Panc1 (cell line): ENCODE data around the gene APLP1. TPM values are rescaled to one million over a fixed set of nuclear protein-coding genes. Genes with fewer than 3 reads are reported as not detected.

ENCODE experiments used
- ATAC-seq: fragments of 200-7000 bp; cut with Tn5 transposase; 2 replicates; pipeline ENCODE4 v1.9.1; 2020; ENCODE audit warnings: mild to moderate bottlenecking, moderate library complexity
- BruUV-seq: library from RNA; stranded (reverse); fragments of 400-500 nt; replicated peaks from 2 replicates; lab custom pipeline; 2021; lab: Mats Ljungman, UMichigan
- CTCF ChIA-PET: fragments of 300-600 bp; sonication (Branson Sonifier 250); formaldehyde crosslinking; loops from one replicate; lab custom pipeline; 2022; ENCODE audit warnings: antibody characterized with exemption; lab: Charles Lee
- POLR2A ChIA-PET: fragments of 300-600 bp; sonication (Branson Sonifier 250); formaldehyde crosslinking; loops from one replicate; lab custom pipeline; 2022; ENCODE audit warnings: antibody characterized with exemption; lab: Charles Lee
- DNase-seq: peaks from one replicate; pipeline ENCODE4 v3.0.0-alpha.2; 2010; ENCODE audit warnings: low read depth, low spot score
- H3K27ac ChIP-seq: 2 replicates; pipeline ENCODE4 v1.5.1; 2011; ENCODE audit warnings: mild to moderate bottlenecking, low read length, inconsistent platforms
- H3K27me3 ChIP-seq: fragments of 200-500 bp; sonication (Bioruptor generic); 2 replicates; pipeline ENCODE4 v1.6.0; 2014; ENCODE audit warnings: low read length, inconsistent platforms; ENCODE audit not compliant: control insufficient read depth, insufficient read depth
- H3K36me3 ChIP-seq: fragments of 200-500 bp; sonication (Bioruptor generic); 2 replicates; pipeline ENCODE4 v1.5.1; 2014; ENCODE audit warnings: inconsistent platforms, mild to moderate bottlenecking, low read length, moderate library complexity; ENCODE audit not compliant: control insufficient read depth, insufficient read depth
- H3K4me1 ChIP-seq: 2 replicates; pipeline ENCODE4 v1.5.1; 2011; ENCODE audit warnings: inconsistent platforms, mild to moderate bottlenecking, low read length, moderate library complexity; ENCODE audit not compliant: control insufficient read depth, insufficient read depth
- H3K4me3 ChIP-seq, 2 experiments: 2 replicates each; pipeline ENCODE4 v1.5.1; 2011 to 2012; ENCODE audit warnings: low read depth in 2 of 2, low read length in 2 of 2, mild to moderate bottlenecking in 2 of 2, inconsistent platforms in 1 of 2, moderate library complexity in 1 of 2
- H3K9me3 ChIP-seq: fragments of 200-500 bp; sonication (Bioruptor generic); 2 replicates; pipeline ENCODE4 v1.5.1; 2014; ENCODE audit warnings: low read depth, mild to moderate bottlenecking, inconsistent platforms, low read length, moderate library complexity; ENCODE audit not compliant: control insufficient read depth, insufficient read depth
- POLR2AphosphoS5 ChIP-seq: IDR thresholded peaks from 2 replicates; pipeline ENCODE4 v1.6.1; 2012; ENCODE audit warnings: mild to moderate bottlenecking, low read depth, low read length, moderate library complexity
- REST ChIP-seq, 2 experiments: IDR thresholded peaks; 2 replicates each; pipeline ENCODE4 v1.6.1; 2011 to 2012; ENCODE audit warnings: low read depth in 2 of 2, control low read depth in 1 of 2, low read length in 1 of 2, mild to moderate bottlenecking in 1 of 2, moderate library complexity in 1 of 2; ENCODE audit not compliant: insufficient read depth in 1 of 2
- SIN3A ChIP-seq: IDR thresholded peaks from 2 replicates; pipeline ENCODE4 v1.6.1; 2012; ENCODE audit warnings: low read depth, mild to moderate bottlenecking, low read length, moderate library complexity, borderline replicate concordance; ENCODE audit not compliant: insufficient read depth
- TCF7L2 ChIP-seq: IDR thresholded peaks from 2 replicates; pipeline ENCODE4 v1.6.1; 2011; ENCODE audit warnings: mild to moderate bottlenecking, low read depth, low read length, inconsistent platforms
- in situ Hi-C: cut with HindIII; loops from 2 replicates; pipeline ENCODE4 v1.10.0; 2016; ENCODE audit warnings: low sequenced_read_pairs, low pct_unique_long_range_greater_than_20kb
- intact Hi-C: fragments of 100-400 bp; cut with micrococcal nuclease; formaldehyde crosslinking; loops from one replicate; pipeline ENCODE4 v1.10.0; 2022; ENCODE audit not compliant: unreplicated experiment
- total RNA-seq: library from RNA; stranded (reverse); gene quantifications from one replicate; pipeline ENCODE4 v1.2.1, GENCODE V29; 2021; ENCODE audit not compliant: unreplicated experiment
- TF ChIP-seq, protein P1 (sequence below): fragments of 450-650 bp; IDR thresholded peaks from 2 replicates; pipeline ENCODE4 v1.5.1; 2017; ENCODE audit warnings: mild to moderate bottlenecking

The APLP1 gene
- total RNA-seq, 1 experiment from 2014 or later, result 74.6 TPM

DNA sequence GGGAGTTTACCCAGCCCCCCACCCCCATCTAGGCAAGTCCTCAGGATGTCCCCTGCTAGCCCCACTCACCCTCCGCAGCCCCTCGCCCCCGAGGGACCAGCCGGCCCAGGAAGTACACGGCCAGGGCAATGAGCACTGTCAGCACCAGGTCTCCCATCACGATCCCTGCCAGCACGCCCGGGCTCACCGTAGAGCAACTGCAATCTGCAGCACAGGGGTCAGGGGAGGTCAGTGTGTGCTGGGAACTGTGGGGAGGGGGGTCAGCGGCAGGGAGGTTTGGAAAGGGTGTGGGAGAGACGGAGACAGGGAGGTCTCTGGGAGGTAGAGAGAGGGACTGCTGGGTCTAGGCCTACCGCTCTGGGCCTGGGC is 39.0 kb downstream of the APLP1 start:
- CTCF ChIA-PET, result no interaction called here
- POLR2A ChIA-PET, result no interaction called here
- intact Hi-C loops (no loop called here), in situ Hi-C loops (loop anchor here (10.0 kb wide), 1 partner anchor 73 kb away; no protein-coding TSS in a partner anchor)
- H3K9me3 ChIP-seq, result no peaks in the 10 kb centered on the region
- no peaks in the 10 kb centered on the region for H3K27me3 ChIP-seq
- H3K4me3 ChIP-seq, result no peak overlapping the region
- no peaks in the 10 kb centered on the region for H3K36me3 ChIP-seq
- peaks cover 3% of the 10 kb centered on the region; the same call in 1 of the 2 replicates for H3K4me1 ChIP-seq
- BruUV-seq, result no TSS peak
- no peak for ATAC-seq
- TF ChIP-seq POLR2AphosphoS5 (no peak), SIN3A (no peak), TCF7L2 (no peak), REST (IDR thresholded peaks at IDR 0.05; ENCODE audit: insufficient read depth in 1 of 2, low read depth in 2 of 2, low read length in 1 of 2) (no peak)
- TF ChIP-seq, protein P1, sequence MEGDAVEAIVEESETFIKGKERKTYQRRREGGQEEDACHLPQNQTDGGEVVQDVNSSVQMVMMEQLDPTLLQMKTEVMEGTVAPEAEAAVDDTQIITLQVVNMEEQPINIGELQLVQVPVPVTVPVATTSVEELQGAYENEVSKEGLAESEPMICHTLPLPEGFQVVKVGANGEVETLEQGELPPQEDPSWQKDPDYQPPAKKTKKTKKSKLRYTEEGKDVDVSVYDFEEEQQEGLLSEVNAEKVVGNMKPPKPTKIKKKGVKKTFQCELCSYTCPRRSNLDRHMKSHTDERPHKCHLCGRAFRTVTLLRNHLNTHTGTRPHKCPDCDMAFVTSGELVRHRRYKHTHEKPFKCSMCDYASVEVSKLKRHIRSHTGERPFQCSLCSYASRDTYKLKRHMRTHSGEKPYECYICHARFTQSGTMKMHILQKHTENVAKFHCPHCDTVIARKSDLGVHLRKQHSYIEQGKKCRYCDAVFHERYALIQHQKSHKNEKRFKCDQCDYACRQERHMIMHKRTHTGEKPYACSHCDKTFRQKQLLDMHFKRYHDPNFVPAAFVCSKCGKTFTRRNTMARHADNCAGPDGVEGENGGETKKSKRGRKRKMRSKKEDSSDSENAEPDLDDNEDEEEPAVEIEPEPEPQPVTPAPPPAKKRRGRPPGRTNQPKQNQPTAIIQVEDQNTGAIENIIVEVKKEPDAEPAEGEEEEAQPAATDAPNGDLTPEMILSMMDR, result no peak
- H3K27ac ChIP-seq, result no peak overlapping the region
- no peak for DNase-seq

DNA sequence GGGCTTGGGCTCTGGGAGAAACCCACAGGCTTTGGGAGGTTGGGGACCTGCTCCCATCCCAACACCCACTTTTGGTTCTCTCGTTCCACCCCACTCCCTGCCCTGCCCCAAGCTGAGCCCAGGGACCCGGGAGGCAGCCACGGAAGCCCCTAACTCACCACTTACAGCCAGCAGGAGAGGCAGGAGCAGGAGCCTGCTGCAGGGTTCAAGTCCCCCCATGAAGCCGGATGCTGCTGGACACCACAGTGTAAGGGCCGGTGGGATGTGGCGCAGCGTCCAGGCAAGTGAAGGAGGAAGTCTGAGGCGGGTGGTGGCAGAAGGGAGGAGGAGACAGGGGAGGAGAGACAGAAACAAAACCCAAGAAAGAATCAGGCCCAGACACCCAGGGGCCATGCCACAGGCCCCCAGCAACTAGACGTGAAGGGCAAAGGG is 39.7 kb downstream of the APLP1 start, which contains the start of gene TYROBP:
Gene TYROBP (minus strand): TSS at position 286 of the 432 bp plus-strand sequence. CDS start 67 bp downstream, at position 219.
- intact Hi-C loops, result no loop called here
- DNase-seq (no peak), ATAC-seq (no peak)
- H3K4me1 ChIP-seq, result 0 out of 2 replicates have a peak, but pooled peaks cover 3% of the 10 kb centered on the region
- TF ChIP-seq POLR2AphosphoS5 (no peak), SIN3A (no peak)
- POLR2A ChIA-PET, result interaction anchor here (0.6 kb wide), 1 partner anchor 129 kb away, joined by 7 read pairs; no protein-coding TSS in a partner anchor
- BruUV-seq, result no TSS peak
- H3K36me3 ChIP-seq, result no peaks in the 10 kb centered on the region
- no peaks in the 10 kb centered on the region for H3K9me3 ChIP-seq
- in situ Hi-C loops, result loop anchor here (10.0 kb wide), 1 partner anchor 73 kb away; no protein-coding TSS in a partner anchor
- H3K27me3 ChIP-seq, result no peaks in the 10 kb centered on the region
- CTCF ChIA-PET, result no interaction called here
- H3K27ac ChIP-seq, result no peak within 1 kb of the TSS
- H3K4me3 ChIP-seq, result no peak within 1 kb of the TSS
